GM23338 (cell line): ENCODE data around the gene GON7. TPM values are rescaled to one million over a fixed set of nuclear protein-coding genes. Genes with fewer than 3 reads are reported as not detected.

ENCODE experiments used
- ATAC-seq: fragments of 200-7000 bp; cut with Tn5 transposase; 3 replicates; pipeline ENCODE4 v1.9.1; 2020
- DNase-seq: peaks from one replicate; pipeline ENCODE4 v3.0.0-alpha.2; 2015; ENCODE audit warnings: low spot score
- H2AFZ ChIP-seq: fragments of 200-600 bp; sonication (generic); 2 replicates; pipeline ENCODE4 v1.8.0; 2016; ENCODE audit warnings: antibody characterized with exemption, mild to moderate bottlenecking, moderate library complexity
- H3F3A ChIP-seq: fragments of 200-600 bp; sonication (generic); replicated peaks from 2 replicates; pipeline ENCODE4 v1.8.0; 2017; ENCODE audit warnings: antibody characterized with exemption, mixed run types, low read depth
- H3K27ac ChIP-seq: fragments of 200-600 bp; sonication (generic); 2 replicates; pipeline ENCODE4 v1.6.1; 2016; ENCODE audit warnings: low read depth
- H3K27me3 ChIP-seq: fragments of 200-600 bp; sonication (generic); 2 replicates; pipeline ENCODE4 v1.8.0; 2016; ENCODE audit warnings: mild to moderate bottlenecking, mixed run types, moderate library complexity; ENCODE audit not compliant: insufficient read depth
- H3K36me3 ChIP-seq: fragments of 200-600 bp; sonication (generic); 2 replicates; pipeline ENCODE4 v1.8.0; 2016; ENCODE audit warnings: mild to moderate bottlenecking; ENCODE audit not compliant: insufficient read depth
- H3K4me1 ChIP-seq: fragments of 200-600 bp; sonication (generic); 2 replicates; pipeline ENCODE4 v1.8.0; 2016; ENCODE audit warnings: mild to moderate bottlenecking, moderate library complexity; ENCODE audit not compliant: insufficient read depth
- H3K4me2 ChIP-seq: fragments of 200-600 bp; sonication (generic); 2 replicates; pipeline ENCODE4 v1.7.1; 2017; ENCODE audit warnings: mixed run types
- H3K4me3 ChIP-seq: fragments of 200-600 bp; sonication (generic); 2 replicates; pipeline ENCODE4 v1.6.1; 2016; ENCODE audit warnings: mixed run types
- H3K79me2 ChIP-seq: fragments of 200-600 bp; sonication (generic); replicated peaks from 2 replicates; pipeline ENCODE4 v1.8.0; 2017; ENCODE audit warnings: mild to moderate bottlenecking; ENCODE audit not compliant: insufficient read depth
- H3K9me2 ChIP-seq: fragments of 200-600 bp; sonication (generic); 2 replicates; pipeline ENCODE4 v1.8.0; 2017; ENCODE audit not compliant: insufficient read depth
- H4K20me1 ChIP-seq: fragments of 200-600 bp; sonication (generic); replicated peaks from 2 replicates; pipeline ENCODE4 v1.8.0; 2017; ENCODE audit warnings: mild to moderate bottlenecking; ENCODE audit not compliant: insufficient read depth
- H3K27ac Mint-ChIP-seq: 2 replicates; pipeline ENCODE4 v1.8.0; 2020; ENCODE audit warnings: inconsistent platforms, mild to moderate bottlenecking, moderate library complexity, mixed read lengths
- H3K27me3 Mint-ChIP-seq: 3 replicates; pipeline ENCODE4 v1.8.0; 2022; ENCODE audit warnings: low read depth, mild to moderate bottlenecking, moderate library complexity, mixed read lengths, inconsistent platforms; ENCODE audit not compliant: insufficient read depth, poor library complexity
- H3K36me3 Mint-ChIP-seq: 3 replicates; pipeline ENCODE4 v1.8.0; 2021; ENCODE audit warnings: low read depth, mild to moderate bottlenecking, inconsistent platforms, moderate library complexity, mixed read lengths
- H3K4me1 Mint-ChIP-seq: 3 replicates; pipeline ENCODE4 v1.8.0; 2020; ENCODE audit warnings: mild to moderate bottlenecking, inconsistent platforms, mixed read lengths
- H3K4me3 Mint-ChIP-seq: 3 replicates; pipeline ENCODE4 v1.8.0; 2021; ENCODE audit warnings: moderate library complexity, mild to moderate bottlenecking, inconsistent platforms, mixed read lengths
- H3K9me3 Mint-ChIP-seq: 3 replicates; pipeline ENCODE4 v1.8.0; 2020; ENCODE audit warnings: moderate library complexity, mild to moderate bottlenecking, inconsistent platforms, mixed read lengths
- CREB1 ChIP-seq: fragments of 250-450 bp; sonication (Bioruptor Pico); IDR thresholded peaks from 2 replicates; pipeline ENCODE4 v1.5.0; 2020; ENCODE audit warnings: low read depth, mild to moderate bottlenecking, moderate library complexity
- EZH2 ChIP-seq: fragments of 200-600 bp; sonication (generic); IDR thresholded peaks from one replicate; pipeline ENCODE4 v1.8.0; 2017; ENCODE audit warnings: antibody characterized with exemption, mild to moderate bottlenecking, low read depth; ENCODE audit not compliant: unreplicated experiment
- EZH2phosphoT487 ChIP-seq: fragments of 200-600 bp; sonication (generic); IDR thresholded peaks from one replicate; pipeline ENCODE4 v1.8.1; 2018; ENCODE audit warnings: antibody characterized with exemption; ENCODE audit not compliant: unreplicated experiment
- JUNB ChIP-seq: IDR thresholded peaks from one replicate; pipeline ENCODE4 v1.6.1; 2016; ENCODE audit warnings: antibody characterized with exemption; ENCODE audit not compliant: unreplicated experiment
- NANOG ChIP-seq: IDR thresholded peaks from 2 replicates; pipeline ENCODE4 v1.6.1; 2016; ENCODE audit warnings: antibody characterized with exemption, borderline replicate concordance
- POLR2AphosphoS5 ChIP-seq: IDR thresholded peaks from 2 replicates; pipeline ENCODE4 v1.6.1; 2016; ENCODE audit warnings: antibody characterized with exemption, low read depth
- STAT1 ChIP-seq: IDR thresholded peaks from one replicate; pipeline ENCODE4 v1.6.1; 2016; ENCODE audit warnings: antibody characterized with exemption; ENCODE audit not compliant: unreplicated experiment
- ZNF114 ChIP-seq: fragments of 250-450 bp; sonication (Bioruptor Pico); IDR thresholded peaks from 2 replicates; pipeline ENCODE4 v1.5.0; 2020; ENCODE audit warnings: mild to moderate bottlenecking, moderate library complexity
- ZNF331 ChIP-seq: fragments of 250-450 bp; sonication (Bioruptor Pico); IDR thresholded peaks from 2 replicates; pipeline ENCODE4 v1.5.0; 2020; ENCODE audit warnings: low read depth, mild to moderate bottlenecking, moderate library complexity
- polyA plus RNA-seq: library from polyadenylated mRNA; unstranded; fragments of >200 nt; fragmentation: Nextera tagmentation; extraction: Ambion mirVana; gene quantifications from 2 replicates; pipeline ENCODE4 v1.2.1, GENCODE V29; 2016
- total RNA-seq: library from RNA; depleted of rRNA; stranded (reverse); fragments of >200 nt; shearing (Covaris generic); gene quantifications from 2 replicates; pipeline ENCODE4 v1.2.3, GENCODE V29; 2014
- TF ChIP-seq, protein P1 (sequence below): IDR thresholded peaks from one replicate; pipeline ENCODE4 v1.6.1; 2018; ENCODE audit warnings: antibody characterized with exemption; ENCODE audit not compliant: unreplicated experiment
- TF ChIP-seq, protein P2 (sequence below): IDR thresholded peaks from 2 replicates; pipeline ENCODE4 v1.6.1; 2016; ENCODE audit warnings: antibody characterized with exemption
- TF ChIP-seq, protein P3 (sequence below), 2 experiments: fragments of 200-600 bp in 1 of 2; sonication (generic) in 1 of 2; conservative IDR thresholded peaks; 2 replicates each; pipeline versions ENCODE4 v1.5.1 to v1.6.1; 2016 to 2017; ENCODE audit warnings: antibody characterized with exemption in 2 of 2, low read depth in 2 of 2, mild to moderate bottlenecking in 2 of 2, moderate library complexity in 1 of 2
- TF ChIP-seq, protein P4 (sequence below): fragments of 250-450 bp; sonication (Bioruptor Pico); IDR thresholded peaks from 2 replicates; pipeline ENCODE4 v1.5.0; 2020; ENCODE audit warnings: mild to moderate bottlenecking, moderate library complexity

GON7 gene
- total and polyA plus RNA-seq, 2 experiments from 2014 or later: 12.8 to 16.6 TPM

DNA sequence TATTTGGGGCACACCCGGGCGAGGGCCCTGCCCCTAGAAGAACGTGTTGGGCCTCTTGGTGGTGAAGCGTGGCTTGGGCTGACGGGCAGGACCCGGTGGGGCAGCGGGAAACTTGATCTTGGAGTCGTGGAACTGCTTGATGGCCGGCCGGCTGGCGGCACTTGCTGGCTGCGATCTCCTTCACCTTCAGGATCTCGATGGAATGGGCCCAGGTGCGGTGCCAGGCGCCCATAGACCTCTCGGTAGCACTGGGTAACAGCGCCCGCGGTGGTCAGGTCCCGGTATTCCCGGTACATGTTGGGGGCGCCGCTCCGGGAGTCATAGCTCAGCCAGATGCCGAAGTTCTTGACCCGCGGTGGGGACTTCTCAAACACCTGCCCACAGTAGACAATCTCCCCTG is 16.7 kb upstream of the GON7 start:
- H3K9me2 ChIP-seq: no peaks in the 10 kb centered on the region
- no peak overlapping the region for H3K27ac ChIP-seq
- no peaks in the 10 kb centered on the region for H3K9me3 Mint-ChIP-seq
- no peak overlapping the region for H3K4me3 Mint-ChIP-seq
- H3K79me2 ChIP-seq: no peaks in the 10 kb centered on the region
- 0 out of 2 replicates have a peak, but pooled peaks cover 5% of the 10 kb centered on the region for H4K20me1 ChIP-seq
- no peaks in the 10 kb centered on the region for H3K4me1 Mint-ChIP-seq
- H3K36me3 Mint-ChIP-seq: peaks cover 58% of the 10 kb centered on the region
- ATAC-seq (0 out of 3 replicates have a peak, but pooled peaks have one; percentile 26), DNase-seq (peak; percentile 15)
- H2AFZ ChIP-seq: no peak overlapping the region
- no peaks in the 10 kb centered on the region for H3F3A ChIP-seq
- H3K36me3 ChIP-seq: peaks cover 20% of the 10 kb centered on the region
- no peak overlapping the region for H3K27ac Mint-ChIP-seq
- H3K4me3 ChIP-seq: no peak overlapping the region
- no peaks in the 10 kb centered on the region for H3K4me1 ChIP-seq
- H3K27me3 Mint-ChIP-seq: peaks cover 4% of the 10 kb centered on the region
- no peak overlapping the region for H3K4me2 ChIP-seq
- no peaks in the 10 kb centered on the region for H3K27me3 ChIP-seq
- TF ChIP-seq, protein P1, sequence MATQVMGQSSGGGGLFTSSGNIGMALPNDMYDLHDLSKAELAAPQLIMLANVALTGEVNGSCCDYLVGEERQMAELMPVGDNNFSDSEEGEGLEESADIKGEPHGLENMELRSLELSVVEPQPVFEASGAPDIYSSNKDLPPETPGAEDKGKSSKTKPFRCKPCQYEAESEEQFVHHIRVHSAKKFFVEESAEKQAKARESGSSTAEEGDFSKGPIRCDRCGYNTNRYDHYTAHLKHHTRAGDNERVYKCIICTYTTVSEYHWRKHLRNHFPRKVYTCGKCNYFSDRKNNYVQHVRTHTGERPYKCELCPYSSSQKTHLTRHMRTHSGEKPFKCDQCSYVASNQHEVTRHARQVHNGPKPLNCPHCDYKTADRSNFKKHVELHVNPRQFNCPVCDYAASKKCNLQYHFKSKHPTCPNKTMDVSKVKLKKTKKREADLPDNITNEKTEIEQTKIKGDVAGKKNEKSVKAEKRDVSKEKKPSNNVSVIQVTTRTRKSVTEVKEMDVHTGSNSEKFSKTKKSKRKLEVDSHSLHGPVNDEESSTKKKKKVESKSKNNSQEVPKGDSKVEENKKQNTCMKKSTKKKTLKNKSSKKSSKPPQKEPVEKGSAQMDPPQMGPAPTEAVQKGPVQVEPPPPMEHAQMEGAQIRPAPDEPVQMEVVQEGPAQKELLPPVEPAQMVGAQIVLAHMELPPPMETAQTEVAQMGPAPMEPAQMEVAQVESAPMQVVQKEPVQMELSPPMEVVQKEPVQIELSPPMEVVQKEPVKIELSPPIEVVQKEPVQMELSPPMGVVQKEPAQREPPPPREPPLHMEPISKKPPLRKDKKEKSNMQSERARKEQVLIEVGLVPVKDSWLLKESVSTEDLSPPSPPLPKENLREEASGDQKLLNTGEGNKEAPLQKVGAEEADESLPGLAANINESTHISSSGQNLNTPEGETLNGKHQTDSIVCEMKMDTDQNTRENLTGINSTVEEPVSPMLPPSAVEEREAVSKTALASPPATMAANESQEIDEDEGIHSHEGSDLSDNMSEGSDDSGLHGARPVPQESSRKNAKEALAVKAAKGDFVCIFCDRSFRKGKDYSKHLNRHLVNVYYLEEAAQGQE: no peak
- TF ChIP-seq, protein P2, sequence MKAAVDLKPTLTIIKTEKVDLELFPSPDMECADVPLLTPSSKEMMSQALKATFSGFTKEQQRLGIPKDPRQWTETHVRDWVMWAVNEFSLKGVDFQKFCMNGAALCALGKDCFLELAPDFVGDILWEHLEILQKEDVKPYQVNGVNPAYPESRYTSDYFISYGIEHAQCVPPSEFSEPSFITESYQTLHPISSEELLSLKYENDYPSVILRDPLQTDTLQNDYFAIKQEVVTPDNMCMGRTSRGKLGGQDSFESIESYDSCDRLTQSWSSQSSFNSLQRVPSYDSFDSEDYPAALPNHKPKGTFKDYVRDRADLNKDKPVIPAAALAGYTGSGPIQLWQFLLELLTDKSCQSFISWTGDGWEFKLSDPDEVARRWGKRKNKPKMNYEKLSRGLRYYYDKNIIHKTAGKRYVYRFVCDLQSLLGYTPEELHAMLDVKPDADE: no peak
- TF ChIP-seq, protein P3, sequence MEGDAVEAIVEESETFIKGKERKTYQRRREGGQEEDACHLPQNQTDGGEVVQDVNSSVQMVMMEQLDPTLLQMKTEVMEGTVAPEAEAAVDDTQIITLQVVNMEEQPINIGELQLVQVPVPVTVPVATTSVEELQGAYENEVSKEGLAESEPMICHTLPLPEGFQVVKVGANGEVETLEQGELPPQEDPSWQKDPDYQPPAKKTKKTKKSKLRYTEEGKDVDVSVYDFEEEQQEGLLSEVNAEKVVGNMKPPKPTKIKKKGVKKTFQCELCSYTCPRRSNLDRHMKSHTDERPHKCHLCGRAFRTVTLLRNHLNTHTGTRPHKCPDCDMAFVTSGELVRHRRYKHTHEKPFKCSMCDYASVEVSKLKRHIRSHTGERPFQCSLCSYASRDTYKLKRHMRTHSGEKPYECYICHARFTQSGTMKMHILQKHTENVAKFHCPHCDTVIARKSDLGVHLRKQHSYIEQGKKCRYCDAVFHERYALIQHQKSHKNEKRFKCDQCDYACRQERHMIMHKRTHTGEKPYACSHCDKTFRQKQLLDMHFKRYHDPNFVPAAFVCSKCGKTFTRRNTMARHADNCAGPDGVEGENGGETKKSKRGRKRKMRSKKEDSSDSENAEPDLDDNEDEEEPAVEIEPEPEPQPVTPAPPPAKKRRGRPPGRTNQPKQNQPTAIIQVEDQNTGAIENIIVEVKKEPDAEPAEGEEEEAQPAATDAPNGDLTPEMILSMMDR (conservative IDR thresholded peaks at IDR 0.05; ENCODE audit: low read depth in 2 of 2): no peak
- TF ChIP-seq JUNB (no peak), POLR2AphosphoS5 (no peak), ZNF114 (CRISPR knock-in tag) (no peak), EZH2 (no peak), EZH2phosphoT487 (no peak), ZNF331 (CRISPR knock-in tag) (no peak), CREB1 (no peak), STAT1 (no peak), NANOG (no peak)
- TF ChIP-seq, protein P4, sequence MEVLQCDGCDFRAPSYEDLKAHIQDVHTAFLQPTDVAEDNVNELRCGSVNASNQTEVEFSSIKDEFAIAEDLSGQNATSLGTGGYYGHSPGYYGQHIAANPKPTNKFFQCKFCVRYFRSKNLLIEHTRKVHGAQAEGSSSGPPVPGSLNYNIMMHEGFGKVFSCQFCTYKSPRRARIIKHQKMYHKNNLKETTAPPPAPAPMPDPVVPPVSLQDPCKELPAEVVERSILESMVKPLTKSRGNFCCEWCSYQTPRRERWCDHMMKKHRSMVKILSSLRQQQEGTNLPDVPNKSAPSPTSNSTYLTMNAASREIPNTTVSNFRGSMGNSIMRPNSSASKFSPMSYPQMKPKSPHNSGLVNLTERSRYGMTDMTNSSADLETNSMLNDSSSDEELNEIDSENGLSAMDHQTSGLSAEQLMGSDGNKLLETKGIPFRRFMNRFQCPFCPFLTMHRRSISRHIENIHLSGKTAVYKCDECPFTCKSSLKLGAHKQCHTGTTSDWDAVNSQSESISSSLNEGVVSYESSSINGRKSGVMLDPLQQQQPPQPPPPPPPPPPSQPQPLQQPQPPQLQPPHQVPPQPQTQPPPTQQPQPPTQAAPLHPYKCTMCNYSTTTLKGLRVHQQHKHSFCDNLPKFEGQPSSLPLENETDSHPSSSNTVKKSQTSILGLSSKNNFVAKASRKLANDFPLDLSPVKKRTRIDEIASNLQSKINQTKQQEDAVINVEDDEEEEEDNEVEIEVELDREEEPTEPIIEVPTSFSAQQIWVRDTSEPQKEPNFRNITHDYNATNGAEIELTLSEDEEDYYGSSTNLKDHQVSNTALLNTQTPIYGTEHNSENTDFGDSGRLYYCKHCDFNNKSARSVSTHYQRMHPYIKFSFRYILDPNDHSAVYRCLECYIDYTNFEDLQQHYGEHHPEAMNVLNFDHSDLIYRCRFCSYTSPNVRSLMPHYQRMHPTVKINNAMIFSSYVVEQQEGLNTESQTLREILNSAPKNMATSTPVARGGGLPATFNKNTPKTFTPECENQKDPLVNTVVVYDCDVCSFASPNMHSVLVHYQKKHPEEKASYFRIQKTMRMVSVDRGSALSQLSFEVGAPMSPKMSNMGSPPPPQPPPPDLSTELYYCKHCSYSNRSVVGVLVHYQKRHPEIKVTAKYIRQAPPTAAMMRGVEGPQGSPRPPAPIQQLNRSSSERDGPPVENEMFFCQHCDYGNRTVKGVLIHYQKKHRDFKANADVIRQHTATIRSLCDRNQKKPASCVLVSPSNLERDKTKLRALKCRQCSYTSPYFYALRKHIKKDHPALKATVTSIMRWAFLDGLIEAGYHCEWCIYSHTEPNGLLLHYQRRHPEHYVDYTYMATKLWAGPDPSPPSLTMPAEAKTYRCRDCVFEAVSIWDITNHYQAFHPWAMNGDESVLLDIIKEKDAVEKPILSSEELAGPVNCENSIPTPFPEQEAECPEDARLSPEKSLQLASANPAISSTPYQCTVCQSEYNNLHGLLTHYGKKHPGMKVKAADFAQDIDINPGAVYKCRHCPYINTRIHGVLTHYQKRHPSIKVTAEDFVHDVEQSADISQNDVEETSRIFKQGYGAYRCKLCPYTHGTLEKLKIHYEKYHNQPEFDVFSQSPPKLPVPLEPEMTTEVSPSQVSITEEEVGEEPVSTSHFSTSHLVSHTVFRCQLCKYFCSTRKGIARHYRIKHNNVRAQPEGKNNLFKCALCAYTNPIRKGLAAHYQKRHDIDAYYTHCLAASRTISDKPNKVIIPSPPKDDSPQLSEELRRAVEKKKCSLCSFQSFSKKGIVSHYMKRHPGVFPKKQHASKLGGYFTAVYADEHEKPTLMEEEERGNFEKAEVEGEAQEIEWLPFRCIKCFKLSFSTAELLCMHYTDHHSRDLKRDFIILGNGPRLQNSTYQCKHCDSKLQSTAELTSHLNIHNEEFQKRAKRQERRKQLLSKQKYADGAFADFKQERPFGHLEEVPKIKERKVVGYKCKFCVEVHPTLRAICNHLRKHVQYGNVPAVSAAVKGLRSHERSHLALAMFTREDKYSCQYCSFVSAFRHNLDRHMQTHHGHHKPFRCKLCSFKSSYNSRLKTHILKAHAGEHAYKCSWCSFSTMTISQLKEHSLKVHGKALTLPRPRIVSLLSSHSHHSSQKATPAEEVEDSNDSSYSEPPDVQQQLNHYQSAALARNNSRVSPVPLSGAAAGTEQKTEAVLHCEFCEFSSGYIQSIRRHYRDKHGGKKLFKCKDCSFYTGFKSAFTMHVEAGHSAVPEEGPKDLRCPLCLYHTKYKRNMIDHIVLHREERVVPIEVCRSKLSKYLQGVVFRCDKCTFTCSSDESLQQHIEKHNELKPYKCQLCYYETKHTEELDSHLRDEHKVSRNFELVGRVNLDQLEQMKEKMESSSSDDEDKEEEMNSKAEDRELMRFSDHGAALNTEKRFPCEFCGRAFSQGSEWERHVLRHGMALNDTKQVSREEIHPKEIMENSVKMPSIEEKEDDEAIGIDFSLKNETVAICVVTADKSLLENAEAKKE: no peak
